Kidney (tissue), 14 donors: ENCODE data around the gene ARHGAP18. TPM values are rescaled to one million over a fixed set of nuclear protein-coding genes. Genes with fewer than 3 reads are reported as not detected.

ENCODE experiments used
- DNase-seq, 5 donors: peaks; one replicate each; pipeline ENCODE4 v3.0.0-alpha.2; 2013 to 2020
- FAIRE-seq: peaks from 2 replicates; lab custom pipeline; 2012; peaks lifted over from hg19 to GRCh38; lab: Jason Lieb, UNC
- H3K27ac ChIP-seq, 2 donors: one replicate each; pipeline ENCODE4 v1.7.0; 2013; ENCODE audit warnings: low read depth in 2 of 2, low read length in 2 of 2, inconsistent platforms in 1 of 2
- H3K27me3 ChIP-seq: one replicate; pipeline ENCODE4 v1.7.1; 2013; ENCODE audit warnings: low read length, inconsistent platforms; ENCODE audit not compliant: control insufficient read depth, insufficient read depth
- H3K36me3 ChIP-seq, 3 donors: one replicate each; pipeline versions ENCODE4 v1.7.0 to v1.7.1; 2013; ENCODE audit warnings: low read length in 3 of 3, control low read depth in 1 of 3, inconsistent platforms in 1 of 3; ENCODE audit not compliant: insufficient read depth in 3 of 3, control insufficient read depth in 2 of 3
- H3K4me1 ChIP-seq, 3 donors: one replicate each; pipeline versions ENCODE4 v1.7.0 to v1.7.1; 2013; ENCODE audit warnings: low read length in 3 of 3, inconsistent platforms in 1 of 3, low read depth in 1 of 3; ENCODE audit not compliant: control insufficient read depth in 2 of 3, insufficient read depth in 2 of 3
- H3K4me3 ChIP-seq, 3 donors: one replicate each; pipeline versions ENCODE4 v1.7.0 to v1.8.1; 2013; ENCODE audit warnings: low read length in 3 of 3, control low read depth in 1 of 3, inconsistent platforms in 1 of 3
- H3K9ac ChIP-seq, 3 donors: one replicate each; pipeline versions ENCODE4 v1.7.0 to v1.7.1; 2013; ENCODE audit warnings: low read length in 3 of 3, control low read depth in 1 of 3, inconsistent platforms in 1 of 3
- H3K9me3 ChIP-seq, 3 donors: one replicate each; pipeline versions ENCODE4 v1.7.0 to v1.7.1; 2013; ENCODE audit warnings: low read length in 3 of 3, control low read depth in 1 of 3, inconsistent platforms in 1 of 3; ENCODE audit not compliant: control insufficient read depth in 2 of 3, insufficient read depth in 1 of 3
- intact Hi-C: fragments of 100-400 bp; cut with DNase I; formaldehyde crosslinking; loops from one replicate; pipeline ENCODE4 v1.11.1; 2022
- polyA plus RNA-seq: library from polyadenylated mRNA; stranded (reverse); fragments of 350-450 nt; fragmentation: Illumina TruSeq; extraction: RNeasy Lipid Tissue Mini Kit (QIAGEN cat#74804); gene quantifications from one replicate; pipeline ENCODE4 v1.2.3, GENCODE V29; 2014; ENCODE audit warnings: low read depth, low replicate concordance; ENCODE audit not compliant: insufficient read depth
- total RNA-seq: library from RNA; stranded (reverse); fragmentation: NEBNext Ultra II Directional; extraction: Animal tissue kit (Norgen Biotek cat#: 25700); gene quantifications from one replicate; pipeline ENCODE4 v1.2.1, GENCODE V29; 2021
- TF ChIP-seq, protein P1 (sequence below): IDR thresholded peaks from 3 replicates; pipeline ENCODE4 v1.5.1; 2012; ENCODE audit warnings: mild to moderate bottlenecking, moderate library complexity, borderline replicate concordance; ENCODE audit not compliant: insufficient read depth; ENCODE audit errors: extremely low read depth
- donor health status: control.
- donor health status: control.
- donor health status: control.
- donor health status: control.
- donor health status: control.
- donor health status: DM: yes; HTN: yes; CAD: no.
- donor health status: Normal renal cell carcinoma (clear cell type).

The ARHGAP18 gene
- total and polyA plus RNA-seq, 2 donors from 2014 or later = 26.5 to 39.8 TPM

DNA sequence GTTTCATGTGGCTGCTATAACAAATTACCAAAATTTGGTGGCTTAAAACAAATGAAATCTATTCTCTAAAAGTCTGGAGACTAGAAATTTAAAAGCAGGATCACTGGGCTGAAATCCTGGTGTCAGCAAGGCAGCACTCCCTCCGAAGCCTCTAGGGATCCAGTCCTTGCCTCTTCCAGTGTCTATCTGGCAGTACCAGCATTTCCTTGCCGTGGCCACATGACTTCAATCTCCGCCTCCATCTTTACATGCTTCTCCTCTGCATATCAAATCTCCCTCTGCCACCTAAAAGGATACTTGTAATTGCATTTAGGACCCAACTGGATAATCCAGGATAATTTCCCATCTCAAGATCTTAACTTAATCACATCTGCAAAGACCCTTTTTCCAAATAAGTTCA, 30.2 kb downstream of the ARHGAP18 start:
- Histone ChIP-seq H3K9ac (no peak overlapping the region), H3K4me3 (no peak overlapping the region), H3K9me3 (no peaks in the 10 kb centered on the region), H3K27ac (peak overlapping the region in 1 of 2 donors; percentile 45), H3K27me3 (no peaks in the 10 kb centered on the region), H3K36me3 (no peaks in the 10 kb centered on the region), H3K4me1 (peaks cover 4 to 10% (median 9%) of the 10 kb centered on the region in 3 donors)
- TF ChIP-seq, protein P1, sequence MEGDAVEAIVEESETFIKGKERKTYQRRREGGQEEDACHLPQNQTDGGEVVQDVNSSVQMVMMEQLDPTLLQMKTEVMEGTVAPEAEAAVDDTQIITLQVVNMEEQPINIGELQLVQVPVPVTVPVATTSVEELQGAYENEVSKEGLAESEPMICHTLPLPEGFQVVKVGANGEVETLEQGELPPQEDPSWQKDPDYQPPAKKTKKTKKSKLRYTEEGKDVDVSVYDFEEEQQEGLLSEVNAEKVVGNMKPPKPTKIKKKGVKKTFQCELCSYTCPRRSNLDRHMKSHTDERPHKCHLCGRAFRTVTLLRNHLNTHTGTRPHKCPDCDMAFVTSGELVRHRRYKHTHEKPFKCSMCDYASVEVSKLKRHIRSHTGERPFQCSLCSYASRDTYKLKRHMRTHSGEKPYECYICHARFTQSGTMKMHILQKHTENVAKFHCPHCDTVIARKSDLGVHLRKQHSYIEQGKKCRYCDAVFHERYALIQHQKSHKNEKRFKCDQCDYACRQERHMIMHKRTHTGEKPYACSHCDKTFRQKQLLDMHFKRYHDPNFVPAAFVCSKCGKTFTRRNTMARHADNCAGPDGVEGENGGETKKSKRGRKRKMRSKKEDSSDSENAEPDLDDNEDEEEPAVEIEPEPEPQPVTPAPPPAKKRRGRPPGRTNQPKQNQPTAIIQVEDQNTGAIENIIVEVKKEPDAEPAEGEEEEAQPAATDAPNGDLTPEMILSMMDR = no peak
- intact Hi-C loops = no loop called here
- FAIRE-seq (no peak), DNase-seq (no peak)

DNA sequence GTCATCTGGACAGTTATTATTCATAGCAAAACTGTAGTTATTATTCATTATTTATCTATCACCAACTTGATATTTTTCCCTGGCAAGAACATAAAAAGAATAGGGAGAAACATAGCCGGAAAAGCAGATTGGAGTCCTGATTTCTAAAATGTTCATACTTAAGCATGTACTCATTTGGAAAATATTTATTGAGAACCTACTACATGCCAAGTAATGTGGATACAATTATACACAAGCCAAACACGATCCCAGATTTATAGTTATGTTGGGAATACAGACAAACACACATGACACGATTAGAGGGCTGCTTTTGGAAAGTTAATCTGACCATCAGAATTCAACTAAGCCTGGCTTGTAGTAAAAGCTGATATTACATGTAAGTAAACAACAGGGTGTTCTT, 30.7 kb downstream of the ARHGAP18 start:
- FAIRE-seq (no peak), DNase-seq (no peak)
- Histone ChIP-seq H3K9me3 (no peaks in the 10 kb centered on the region), H3K27me3 (no peaks in the 10 kb centered on the region), H3K27ac (no peak overlapping the region), H3K9ac (no peak overlapping the region), H3K4me3 (no peak overlapping the region), H3K4me1 (peaks cover 0 to 7% (median 5%) of the 10 kb centered on the region in 3 donors), H3K36me3 (no peaks in the 10 kb centered on the region)
- intact Hi-C loops = no loop called here
- TF ChIP-seq, protein P1 = no peak

DNA sequence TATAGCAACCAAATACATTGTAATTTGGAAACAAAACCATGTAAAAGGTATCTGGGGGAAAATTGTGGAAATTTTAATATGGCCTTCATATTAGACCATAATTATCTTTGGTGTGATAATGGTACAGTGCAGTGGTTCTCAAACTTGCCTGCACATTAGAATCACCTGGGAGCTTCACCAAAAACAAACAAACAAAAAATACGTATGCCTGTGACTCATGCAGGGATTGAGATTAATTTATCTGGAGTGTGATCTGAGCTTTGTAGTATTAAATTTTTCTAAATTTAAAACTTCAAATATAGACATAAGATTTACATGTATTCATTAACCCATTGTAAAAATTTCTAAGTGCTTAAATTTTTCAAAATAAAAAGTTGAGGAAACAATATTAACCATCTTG, 31.5 kb downstream of the ARHGAP18 start:
- no peaks in the 10 kb centered on the region for H3K27me3 ChIP-seq
- H3K36me3 ChIP-seq = no peaks in the 10 kb centered on the region
- H3K4me1 ChIP-seq = peaks cover 0 to 5% (median under 1%) of the 10 kb centered on the region in 3 donors
- intact Hi-C loops = no loop called here
- DNase-seq = no peak
- FAIRE-seq = no peak
- TF ChIP-seq, protein P1 = no peak
- H3K9me3 ChIP-seq = no peaks in the 10 kb centered on the region
- no peak overlapping the region for H3K4me3 ChIP-seq
- H3K9ac ChIP-seq = no peak overlapping the region
- H3K27ac ChIP-seq = no peak overlapping the region
